A204.1 (cell line): ENCODE measurements around the gene ONECUT2.
"Not testable (repeated sequence)": the region's sequence is repeated elsewhere in the genome, so short reads cannot be mapped to it uniquely, and the experiment has no call there.

Source experiments
- FAIRE-seq: peaks from 2 replicates; lab custom pipeline; 2012; peaks lifted over from hg19 to GRCh38; lab: Jason Lieb, UNC

Gene ONECUT2

GRCh38 chr18:57446322-57446721, 11.1 kb downstream of the ONECUT2 start:
- FAIRE-seq, result no peak

GRCh38 chr18:57447154-57447621, 12.0 kb downstream of the ONECUT2 start:
- FAIRE-seq, result no peak

- no peak for FAIRE-seq
Observed at GRCh38 chr18:57455576-57456129, 20.5 kb downstream of the ONECUT2 start.

DNA sequence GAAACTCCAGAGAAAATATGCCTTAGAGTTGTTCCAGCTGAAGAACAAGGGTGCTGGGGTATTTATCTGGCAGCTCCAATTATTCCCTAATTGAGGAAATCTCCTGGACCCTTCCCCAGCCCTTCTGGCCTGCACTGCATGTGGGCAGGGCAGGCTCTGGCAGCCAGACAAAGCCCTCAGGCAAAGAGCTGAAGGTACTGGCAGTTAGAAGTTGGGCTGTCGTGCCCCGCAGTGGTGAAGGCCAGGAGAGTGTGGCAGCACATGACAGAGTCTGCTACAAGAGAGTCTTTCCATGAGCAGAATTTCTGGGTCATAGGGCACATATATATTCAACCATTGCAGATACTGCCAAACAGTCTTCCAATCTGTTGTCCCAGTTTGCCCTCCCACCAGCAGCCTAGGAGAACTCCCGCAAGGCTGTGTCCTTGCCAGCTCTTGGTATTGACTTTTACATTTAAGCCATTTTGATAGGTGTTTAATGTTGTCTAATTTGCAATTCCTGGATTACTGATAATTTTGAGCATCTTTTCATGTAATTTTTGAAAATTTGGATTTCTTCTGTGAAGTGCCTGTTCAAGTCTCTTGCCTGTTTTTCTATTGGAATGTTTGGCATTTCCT, 26.6 kb downstream of the ONECUT2 start:
- no peak for FAIRE-seq

DNA sequence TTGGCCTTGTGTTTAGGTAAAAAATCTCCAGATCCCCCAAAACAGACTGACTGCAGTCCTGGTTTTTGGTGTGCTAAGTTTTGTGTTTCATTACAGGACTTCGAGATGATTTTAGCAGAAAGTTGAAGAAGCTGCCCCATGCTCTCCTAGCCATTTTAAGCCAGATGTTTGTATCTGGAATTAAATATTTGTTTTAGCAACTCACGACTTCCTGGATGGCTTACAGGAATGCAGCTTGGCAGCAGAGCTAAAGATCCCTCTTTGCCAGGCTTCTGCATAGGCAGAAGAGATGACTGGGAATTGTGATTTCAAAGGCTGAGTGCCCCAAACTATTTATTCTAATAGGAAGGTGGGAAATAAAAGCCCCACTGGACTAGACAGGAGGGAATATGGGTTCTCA, 31.1 kb downstream of the ONECUT2 start:
- FAIRE-seq, result no peak

DNA sequence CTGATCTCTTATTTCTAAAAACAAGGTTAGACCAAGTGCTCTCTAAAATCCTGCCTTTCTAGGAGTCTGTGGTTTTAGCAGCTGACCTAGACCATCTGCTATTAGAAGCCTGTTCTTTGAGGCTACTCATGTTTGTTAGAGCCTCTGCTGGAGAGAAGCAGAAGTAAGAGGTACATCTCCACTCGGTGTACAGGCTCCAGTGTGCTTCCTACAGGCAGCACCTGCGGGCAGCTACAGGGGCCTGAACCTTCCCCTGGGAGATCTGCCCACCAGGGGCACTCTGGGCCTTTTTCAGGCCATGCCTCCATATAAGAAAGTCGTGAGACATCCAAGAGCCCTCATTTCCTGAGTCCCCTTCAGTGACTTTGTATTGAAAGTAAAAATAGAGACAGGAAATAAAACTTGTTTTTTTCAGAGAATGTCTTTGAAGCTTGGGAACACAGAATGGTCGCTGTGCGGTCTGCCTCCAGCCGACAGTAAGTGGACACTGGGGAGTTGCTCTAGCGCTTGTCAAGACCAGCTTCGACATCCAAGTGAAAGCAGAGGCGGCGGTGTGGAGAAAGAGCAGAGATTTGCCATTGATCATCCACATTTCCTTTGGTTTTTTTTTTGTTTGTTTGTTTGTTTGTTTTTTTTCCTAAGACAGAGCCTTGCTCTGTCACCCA, 31.7 kb downstream of the ONECUT2 start:
- FAIRE-seq, result no peak

DNA sequence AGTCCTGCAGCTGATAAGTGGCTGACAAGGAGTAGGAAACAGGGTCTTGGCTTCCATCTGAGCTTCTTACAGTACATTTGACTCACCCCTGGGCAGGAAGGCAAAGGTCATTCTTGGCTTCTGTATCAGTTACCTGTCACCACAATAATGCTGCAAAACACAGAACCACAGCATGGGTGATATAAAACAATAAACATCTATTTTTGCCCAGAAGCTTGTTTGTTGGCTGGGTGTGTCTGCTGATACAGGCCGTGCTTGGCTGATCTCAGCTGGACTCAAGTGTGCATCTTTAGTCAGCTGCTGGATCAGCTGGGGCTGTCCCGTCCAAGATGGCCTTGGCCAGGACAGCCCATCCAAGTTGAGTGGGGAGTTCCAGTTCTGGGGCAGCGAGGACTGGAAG, 34.7 kb downstream of the ONECUT2 start:
- no peak for FAIRE-seq

DNA sequence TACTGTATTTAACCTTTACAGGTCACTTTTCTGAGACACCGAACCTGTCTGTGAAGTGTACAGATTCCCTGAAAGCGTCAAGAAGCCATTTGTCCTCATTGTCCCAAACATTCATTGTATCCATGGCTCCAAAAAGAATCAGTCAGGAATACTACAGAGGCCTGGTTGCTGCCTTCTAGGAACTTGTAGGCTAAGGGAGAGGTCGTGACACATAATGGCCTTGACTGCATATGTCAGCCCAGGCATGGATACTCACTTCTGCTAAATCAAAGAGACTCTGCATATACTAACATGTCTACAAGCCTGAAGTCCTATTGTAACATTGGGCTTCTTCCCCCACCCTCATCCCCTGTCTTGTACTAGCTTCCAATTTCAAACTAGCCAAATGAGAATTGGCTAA, 40.2 kb downstream of the ONECUT2 start:
- FAIRE-seq, result no peak

DNA sequence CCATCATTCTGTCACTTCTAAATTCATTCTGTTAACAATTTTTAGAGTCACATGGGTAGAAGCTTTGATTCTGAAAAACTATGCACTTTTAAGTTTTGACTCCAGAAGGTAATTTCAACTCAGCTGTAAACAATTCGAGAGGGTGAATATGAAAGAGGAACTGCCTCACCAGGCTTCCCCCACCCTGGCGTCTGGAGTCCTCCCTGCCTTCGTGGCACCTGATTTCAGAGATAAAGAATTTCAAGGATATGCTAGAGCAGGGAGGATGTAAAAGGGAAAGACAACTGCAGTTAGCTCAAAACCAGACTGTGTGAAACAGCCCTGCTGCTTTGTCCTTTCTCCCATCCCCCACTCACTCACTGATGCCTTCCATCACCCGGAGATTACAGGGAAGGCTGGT, 40.7 kb downstream of the ONECUT2 start:
- FAIRE-seq, result no peak

GRCh38 chr18:57480733-57481132, 45.6 kb downstream of the ONECUT2 start:
- peak; percentile 14 for FAIRE-seq

GRCh38 chr18:57497372-57498294, 62.5 kb downstream of the ONECUT2 start:
- FAIRE-seq, result no peak

DNA sequence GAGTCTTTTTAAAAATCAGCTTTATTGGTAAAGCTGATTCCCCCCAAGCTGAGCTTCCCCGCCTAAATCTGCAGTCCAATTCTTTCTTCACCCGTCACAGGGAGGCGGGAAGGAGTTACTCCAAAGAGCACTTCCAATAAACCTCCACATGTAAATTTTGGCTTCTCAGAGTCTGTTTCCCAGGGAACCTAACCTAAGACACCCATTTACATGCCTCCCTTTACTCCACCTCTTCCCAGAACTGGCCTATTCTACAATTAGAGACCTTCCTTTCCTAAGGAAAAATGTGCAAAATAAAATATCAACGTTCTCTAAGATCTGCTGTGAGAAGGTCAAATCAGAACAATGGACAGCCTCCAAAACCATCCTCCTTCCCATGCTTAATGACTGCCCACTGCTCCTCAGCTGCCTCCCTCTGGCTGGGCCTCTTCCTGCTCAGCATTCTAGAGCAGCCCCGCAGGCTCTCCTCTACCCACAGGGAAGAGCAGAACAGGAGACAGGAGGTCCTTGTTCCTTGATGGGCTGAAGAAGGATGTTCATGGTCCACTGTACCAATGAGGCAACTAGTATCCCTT, 63.6 kb downstream of the ONECUT2 start:
- FAIRE-seq, result no peak

- FAIRE-seq, result no peak
Observed at GRCh38 chr18:57502624-57503023, 67.5 kb downstream of the ONECUT2 start.

DNA sequence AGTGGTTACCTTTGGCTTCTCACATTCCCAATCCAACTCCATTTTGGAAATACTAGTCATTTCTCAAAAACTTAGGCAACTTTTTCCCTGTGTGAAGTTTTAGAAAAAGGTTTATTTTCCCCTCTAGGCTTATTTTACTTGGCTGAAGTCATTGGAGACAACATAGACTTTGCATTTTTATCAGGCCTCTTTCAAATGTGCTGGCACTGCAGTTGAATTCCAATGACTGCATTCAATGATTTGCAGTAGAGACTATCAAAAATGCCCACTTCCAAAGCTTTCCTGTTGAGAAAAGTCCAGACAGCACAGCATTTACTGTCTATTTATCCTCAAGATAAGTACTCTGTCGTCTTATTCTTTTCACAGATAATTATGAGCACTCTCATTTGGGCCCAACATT, 70.1 kb downstream of the ONECUT2 start:
- no peak for FAIRE-seq

DNA sequence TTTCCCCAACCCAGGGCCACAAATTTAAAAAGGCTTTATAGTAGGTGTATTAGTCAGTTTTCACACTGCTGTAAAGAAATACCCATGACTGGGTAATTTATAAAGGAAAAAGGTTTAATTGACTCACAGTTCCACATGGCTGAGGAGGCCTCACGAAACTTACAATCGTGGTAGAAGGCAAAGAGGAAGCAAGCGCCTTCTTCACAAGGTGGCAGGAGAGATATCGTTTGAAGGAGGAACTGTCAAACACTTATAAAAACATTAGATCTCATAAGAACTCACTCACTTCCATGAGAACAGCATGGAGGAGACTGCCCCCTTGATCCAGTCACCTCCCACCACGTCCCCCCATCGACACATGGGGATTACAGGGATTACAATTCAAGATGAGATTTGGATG, 80.9 kb downstream of the ONECUT2 start:
- FAIRE-seq, result no peak

DNA sequence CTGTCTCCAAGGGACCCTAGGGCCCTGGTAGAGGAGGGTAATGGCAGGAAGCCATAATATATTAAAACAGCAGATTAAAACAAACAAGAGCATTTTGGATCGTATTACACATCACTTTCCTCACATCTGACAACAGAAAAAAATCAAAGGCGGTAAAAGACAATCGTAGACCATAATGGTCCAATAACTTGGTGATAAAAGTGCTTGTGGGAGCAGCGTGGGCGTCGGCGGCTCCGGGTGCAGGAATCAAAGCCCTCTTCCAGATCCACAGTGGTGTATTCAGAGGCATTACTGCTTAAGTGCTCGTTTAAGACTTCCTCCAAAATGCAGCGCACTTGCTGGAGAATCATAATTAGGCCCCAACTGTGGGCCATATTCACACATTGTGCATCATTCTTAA, 83.4 kb downstream of the ONECUT2 start:
- no peak for FAIRE-seq

- FAIRE-seq, result no peak
Observed at GRCh38 chr18:57519668-57520424, 84.7 kb downstream of the ONECUT2 start.

DNA sequence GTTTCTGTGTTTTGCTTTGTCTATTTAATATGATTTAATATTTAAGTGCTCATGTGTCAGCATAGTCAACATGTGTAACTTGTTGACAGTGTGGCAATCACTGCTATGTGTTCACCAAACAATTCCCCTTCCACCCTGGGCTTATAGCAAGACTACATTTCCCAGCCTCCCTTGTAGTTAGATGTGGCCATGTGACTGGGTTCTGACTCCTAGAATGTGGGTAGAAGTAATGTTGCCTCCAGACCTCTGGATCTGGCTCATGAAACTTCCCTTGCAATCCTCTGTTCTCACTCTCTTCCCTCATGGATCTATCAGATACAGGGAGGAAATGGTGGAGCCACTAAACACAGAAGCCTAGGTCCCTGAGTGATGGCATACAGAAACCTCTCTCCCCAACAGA, 87.2 kb downstream of the ONECUT2 start:
- FAIRE-seq, result not testable (repeated sequence)

- no peak for FAIRE-seq
Observed at GRCh38 chr18:57523171-57523956, 88.2 kb downstream of the ONECUT2 start.

DNA sequence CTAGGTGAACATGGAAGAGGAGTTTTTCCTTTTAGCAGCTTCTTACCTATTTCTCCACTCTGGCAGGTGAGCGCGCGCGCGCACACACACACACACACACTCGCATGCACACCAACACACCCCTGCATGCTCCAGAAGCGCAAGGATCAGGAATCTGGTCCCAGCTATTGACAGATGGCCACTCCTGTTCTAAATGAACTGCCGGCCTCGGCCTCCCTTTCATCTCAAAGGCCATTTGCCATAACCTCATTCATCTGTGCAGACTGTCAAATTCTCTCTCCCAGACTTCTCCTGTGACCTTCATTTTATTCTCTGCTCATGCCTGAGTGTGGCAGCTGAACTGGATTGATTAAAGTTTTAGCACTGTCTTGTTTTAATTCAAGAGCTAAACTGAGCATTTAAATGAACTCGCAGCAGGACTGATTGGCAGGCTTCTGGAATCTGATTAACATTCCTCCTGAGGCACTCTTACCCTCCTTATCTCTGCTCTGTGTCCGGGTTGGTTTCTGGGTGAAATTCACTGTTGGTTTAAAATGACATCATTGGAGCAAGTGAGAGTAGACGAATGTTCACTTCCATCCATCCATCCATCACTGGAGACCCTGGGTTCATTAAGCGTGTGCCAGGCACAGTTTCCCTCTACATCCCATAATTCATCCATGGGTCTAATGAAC, 92.5 kb downstream of the ONECUT2 start:
- no peak for FAIRE-seq
